HAP-1 (cell line): Measurements from ENCODE around the gene COL23A1.

Experiments used
- DNase-seq, 2 experiments: peaks; one replicate each; pipeline ENCODE4 v3.0.0-alpha.2; 2016 to 2020; ENCODE audit warnings: low spot score in 2 of 2
- H3K27me3 ChIP-seq: fragments of 250-450 bp; sonication (Bioruptor Pico); 2 replicates; pipeline ENCODE4 v1.5.1; 2020; ENCODE audit warnings: low read depth, mild to moderate bottlenecking, moderate library complexity
- H3K36me3 ChIP-seq: fragments of 250-450 bp; sonication (Bioruptor Pico); replicated peaks from 2 replicates; pipeline ENCODE4 v1.5.1; 2020; ENCODE audit warnings: mild to moderate bottlenecking
- H3K4me1 ChIP-seq: fragments of 250-450 bp; sonication (Bioruptor Pico); 2 replicates; pipeline ENCODE4 v1.5.1; 2020; ENCODE audit warnings: mild to moderate bottlenecking
- H3K4me3 ChIP-seq: fragments of 250-450 bp; sonication (Bioruptor Pico); 2 replicates; pipeline ENCODE4 v1.5.1; 2020; ENCODE audit warnings: mild to moderate bottlenecking, moderate library complexity
- H3K9me3 ChIP-seq: fragments of 250-450 bp; sonication (Bioruptor Pico); 2 replicates; pipeline ENCODE4 v1.5.1; 2020; ENCODE audit warnings: mild to moderate bottlenecking, moderate library complexity
- in situ Hi-C: fragments of 300-500 bp; cut with MboI; formaldehyde crosslinking; loops from 3 replicates; pipeline ENCODE4 v1.14.3; 2020; ENCODE audit warnings: low sequenced_read_pairs, inconsistent platforms, mixed read lengths

The COL23A1 gene

GRCh38 chr5:178425621-178426068, 164.5 kb downstream of the COL23A1 start:
- in situ Hi-C loops = no loop called here
- Histone ChIP-seq H3K4me1 (no peaks in the 10 kb centered on the region), H3K9me3 (no peaks in the 10 kb centered on the region), H3K27me3 (no peaks in the 10 kb centered on the region), H3K36me3 (no peaks in the 10 kb centered on the region), H3K4me3 (no peak overlapping the region)
- DNase-seq = no peak

- in situ Hi-C loops = no loop called here
Measured at GRCh38 chr5:178424810-178425177, 165.4 kb downstream of the COL23A1 start.

GRCh38 chr5:178423901-178424809, 166.0 kb downstream of the COL23A1 start:
- no peaks in the 10 kb centered on the region for H3K27me3 ChIP-seq
- no peak overlapping the region for H3K4me3 ChIP-seq
- in situ Hi-C loops = no loop called here
- no peak for DNase-seq
- H3K4me1 ChIP-seq = no peaks in the 10 kb centered on the region
- no peaks in the 10 kb centered on the region for H3K36me3 ChIP-seq
- no peaks in the 10 kb centered on the region for H3K9me3 ChIP-seq

More at GRCh38 chr5:178424810-178425177, 165.4 kb downstream of the COL23A1 start:
- Histone ChIP-seq H3K4me3 (no peak overlapping the region), H3K9me3 (no peaks in the 10 kb centered on the region), H3K4me1 (no peaks in the 10 kb centered on the region), H3K27me3 (no peaks in the 10 kb centered on the region), H3K36me3 (no peaks in the 10 kb centered on the region)
- DNase-seq = no peak

- in situ Hi-C loops = no loop called here
- Histone ChIP-seq H3K36me3 (no peaks in the 10 kb centered on the region), H3K4me1 (no peaks in the 10 kb centered on the region), H3K9me3 (no peaks in the 10 kb centered on the region), H3K4me3 (no peak overlapping the region), H3K27me3 (no peaks in the 10 kb centered on the region)
- no peak for DNase-seq
Measured at GRCh38 chr5:178423431-178423830, 166.8 kb downstream of the COL23A1 start.

- H3K4me3 ChIP-seq = no peak overlapping the region
- no peaks in the 10 kb centered on the region for H3K9me3 ChIP-seq
- DNase-seq = no peak
- no peaks in the 10 kb centered on the region for H3K36me3 ChIP-seq
- no peaks in the 10 kb centered on the region for H3K27me3 ChIP-seq
- H3K4me1 ChIP-seq = no peaks in the 10 kb centered on the region
- in situ Hi-C loops = no loop called here
Measured at GRCh38 chr5:178422400-178422775, 167.8 kb downstream of the COL23A1 start.

- in situ Hi-C loops = no loop called here
- H3K4me1 ChIP-seq = no peaks in the 10 kb centered on the region
- H3K4me3 ChIP-seq = no peak overlapping the region
- no peak for DNase-seq
- H3K36me3 ChIP-seq = no peaks in the 10 kb centered on the region
- no peaks in the 10 kb centered on the region for H3K27me3 ChIP-seq
- no peaks in the 10 kb centered on the region for H3K9me3 ChIP-seq
Measured at GRCh38 chr5:178421699-178422399, 168.3 kb downstream of the COL23A1 start.

- Histone ChIP-seq H3K36me3 (no peaks in the 10 kb centered on the region), H3K27me3 (no peaks in the 10 kb centered on the region), H3K4me3 (no peak overlapping the region), H3K4me1 (no peaks in the 10 kb centered on the region), H3K9me3 (no peaks in the 10 kb centered on the region)
- in situ Hi-C loops = no loop called here
- no peak for DNase-seq
Measured at GRCh38 chr5:178421128-178421527, 169.1 kb downstream of the COL23A1 start.

DNA sequence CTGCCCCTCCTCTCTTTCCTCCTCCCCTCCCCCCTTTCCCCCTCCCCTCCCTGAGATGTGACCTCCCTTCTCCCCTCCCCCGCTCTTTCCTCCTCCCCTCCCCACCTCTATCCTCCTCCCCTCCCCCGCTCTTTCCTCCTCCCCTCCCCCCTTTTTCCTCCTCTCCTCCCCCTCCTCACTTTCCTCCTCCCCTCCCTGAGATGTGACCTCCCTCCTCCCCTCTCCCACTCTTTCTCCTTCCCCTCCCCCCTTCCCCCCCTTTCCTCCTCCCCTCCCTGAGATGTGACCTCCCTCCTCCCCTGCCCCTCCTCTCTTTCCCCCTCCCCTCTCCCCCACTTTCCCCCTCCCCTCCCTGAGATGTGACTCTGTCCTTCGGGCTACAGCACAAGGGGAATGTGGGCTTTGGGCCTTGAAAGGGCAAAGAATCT, 169.8 kb downstream of the COL23A1 start:
- Histone ChIP-seq H3K4me3 (no peak overlapping the region), H3K4me1 (no peaks in the 10 kb centered on the region), H3K9me3 (no peaks in the 10 kb centered on the region), H3K36me3 (no peaks in the 10 kb centered on the region), H3K27me3 (no peaks in the 10 kb centered on the region)
- in situ Hi-C loops = no loop called here
- no peak for DNase-seq

DNA sequence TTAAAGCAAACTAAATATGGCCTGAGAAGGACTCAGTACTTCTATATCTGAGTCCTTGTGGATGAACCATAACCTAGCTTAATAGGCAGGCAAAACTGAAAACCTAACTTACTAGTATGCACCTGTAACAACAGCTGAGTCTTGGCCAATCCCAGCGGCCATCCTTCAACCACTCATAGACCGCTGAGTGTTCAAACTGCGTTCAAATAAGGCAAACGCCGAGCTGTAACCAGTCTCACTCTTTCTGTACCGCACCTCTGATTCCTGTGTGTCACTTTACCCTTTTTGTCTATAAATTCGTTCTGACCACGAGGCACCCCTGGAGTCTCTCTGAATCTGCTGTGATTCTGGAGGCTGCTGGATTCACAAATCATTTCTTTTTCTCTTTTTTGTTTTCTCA, 170.5 kb downstream of the COL23A1 start:
- Histone ChIP-seq H3K36me3 (no peaks in the 10 kb centered on the region), H3K9me3 (no peaks in the 10 kb centered on the region), H3K4me3 (no peak overlapping the region), H3K4me1 (no peaks in the 10 kb centered on the region), H3K27me3 (no peaks in the 10 kb centered on the region)
- in situ Hi-C loops = no loop called here
- DNase-seq = no peak

DNA sequence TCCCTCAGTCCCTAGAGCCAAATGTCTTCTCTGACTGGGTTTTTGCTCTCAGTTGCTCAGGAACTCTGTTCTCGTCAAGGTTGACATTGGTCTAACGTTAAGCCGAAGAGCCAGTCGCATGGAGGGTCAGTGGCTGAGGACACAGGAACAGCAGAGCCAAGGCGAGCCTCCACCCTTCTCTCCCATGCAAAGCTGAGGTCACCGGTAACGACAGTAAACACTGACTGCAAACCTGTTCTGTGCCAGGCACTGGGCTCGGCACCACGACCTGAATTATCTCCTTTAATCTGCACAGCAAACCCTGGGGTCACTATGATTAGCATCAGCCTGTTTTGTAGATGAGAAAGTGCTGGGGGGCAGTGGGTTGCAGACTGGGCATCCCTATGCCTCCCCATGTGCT, 171.0 kb downstream of the COL23A1 start:
- no peaks in the 10 kb centered on the region for H3K27me3 ChIP-seq
- H3K9me3 ChIP-seq = no peaks in the 10 kb centered on the region
- no peak overlapping the region for H3K4me3 ChIP-seq
- in situ Hi-C loops = no loop called here
- H3K36me3 ChIP-seq = no peaks in the 10 kb centered on the region
- DNase-seq = no peak
- no peaks in the 10 kb centered on the region for H3K4me1 ChIP-seq

- H3K4me3 ChIP-seq = no peak overlapping the region
- no peaks in the 10 kb centered on the region for H3K36me3 ChIP-seq
- H3K9me3 ChIP-seq = no peaks in the 10 kb centered on the region
- no peak for DNase-seq
- no peaks in the 10 kb centered on the region for H3K27me3 ChIP-seq
- in situ Hi-C loops = no loop called here
- no peaks in the 10 kb centered on the region for H3K4me1 ChIP-seq
Measured at GRCh38 chr5:178418471-178419010, 171.7 kb downstream of the COL23A1 start.

DNA sequence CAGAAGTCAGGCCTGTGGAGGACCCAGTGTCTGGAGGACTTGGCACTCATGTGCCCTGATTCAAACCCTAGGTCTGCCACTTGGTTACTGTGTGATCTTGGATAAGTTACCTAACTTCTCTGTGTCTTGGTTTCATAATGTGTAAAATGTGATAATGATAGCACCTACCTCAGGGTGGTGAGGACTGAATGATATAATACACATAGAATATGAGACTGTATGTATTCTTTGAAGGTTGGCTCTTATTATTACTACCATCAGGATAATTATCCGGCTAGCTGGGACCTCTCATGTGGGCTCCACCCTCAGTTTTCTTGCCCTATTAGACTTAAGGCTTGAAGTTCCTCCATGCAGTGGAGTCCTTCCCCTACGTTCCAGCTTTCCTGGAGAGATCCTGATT, 172.2 kb downstream of the COL23A1 start:
- H3K9me3 ChIP-seq = no peaks in the 10 kb centered on the region
- H3K4me1 ChIP-seq = no peaks in the 10 kb centered on the region
- DNase-seq = no peak
- in situ Hi-C loops = no loop called here
- H3K36me3 ChIP-seq = no peaks in the 10 kb centered on the region
- no peaks in the 10 kb centered on the region for H3K27me3 ChIP-seq
- H3K4me3 ChIP-seq = no peak overlapping the region

DNA sequence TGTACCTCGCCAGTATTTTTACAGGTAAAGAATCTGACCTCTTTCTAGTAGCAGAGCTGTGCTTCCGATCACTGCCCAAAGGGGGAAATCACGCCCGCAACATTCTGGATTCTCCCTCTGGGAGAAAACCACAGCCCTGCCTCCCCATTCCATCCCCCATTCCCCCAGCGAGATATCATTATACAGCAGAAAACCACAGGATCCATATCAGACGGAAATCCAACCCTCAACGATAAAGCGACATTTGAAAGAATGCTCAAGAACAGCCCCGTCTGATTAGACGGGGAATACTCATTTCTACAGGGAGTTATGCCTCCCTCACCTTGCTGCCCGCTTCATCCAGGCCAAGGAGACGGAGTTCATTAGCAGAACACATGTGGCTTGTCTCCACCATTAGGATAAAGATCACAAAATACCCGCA, 172.8 kb downstream of the COL23A1 start:
- Histone ChIP-seq H3K36me3 (no peaks in the 10 kb centered on the region), H3K27me3 (no peaks in the 10 kb centered on the region), H3K9me3 (no peaks in the 10 kb centered on the region), H3K4me1 (no peaks in the 10 kb centered on the region), H3K4me3 (no peak overlapping the region)
- DNase-seq = no peak
- in situ Hi-C loops = no loop called here

DNA sequence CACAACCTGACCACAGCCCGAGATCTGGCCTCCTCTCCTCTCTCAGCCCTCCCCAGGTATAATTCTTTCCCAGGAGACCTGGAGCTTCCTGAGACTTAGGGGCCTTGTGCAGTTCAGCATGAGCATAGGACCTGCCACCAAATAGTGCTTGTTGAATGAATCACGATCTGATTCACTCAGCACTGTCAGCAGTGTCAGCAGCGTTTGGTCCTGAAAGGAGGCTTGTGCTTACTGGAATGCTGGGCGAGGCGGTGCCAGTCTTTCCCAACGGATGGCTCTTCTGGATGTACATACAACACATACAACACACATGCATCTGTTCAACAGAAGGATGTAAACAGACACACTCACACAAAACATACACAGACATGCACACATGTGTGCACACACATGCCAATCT, 173.3 kb downstream of the COL23A1 start:
- H3K4me3 ChIP-seq = no peak overlapping the region
- no peaks in the 10 kb centered on the region for H3K27me3 ChIP-seq
- in situ Hi-C loops = no loop called here
- H3K9me3 ChIP-seq = no peaks in the 10 kb centered on the region
- no peak for DNase-seq
- no peaks in the 10 kb centered on the region for H3K36me3 ChIP-seq
- H3K4me1 ChIP-seq = no peaks in the 10 kb centered on the region
